Measurements from ENCODE around the gene KRT83. TPM values are rescaled to one million over a fixed set of nuclear protein-coding genes. Genes with fewer than 3 reads are reported as not detected.

Gene KRT83
- not detected for total RNA-seq

- no peak for DNase-seq
Observed at GRCh38 chr12:52320784-52321400, at the start of gene KRT83. Gene KRT83, minus strand, starts transcription at chr12:52321398. Its CDS starts 63 bp downstream, at chr12:52321335.

- no peak for DNase-seq
Observed at GRCh38 chr12:52369809-52370208, 48.6 kb upstream of the KRT83 start.

GRCh38 chr12:52369211-52369610 lies 48.0 kb upstream of the KRT83 start:
- no peak for DNase-seq

- no peak for DNase-seq
Observed at GRCh38 chr12:52368508-52368907, 47.3 kb upstream of the KRT83 start.

- DNase-seq: no peak
Observed at GRCh38 chr12:52367876-52368275, 46.7 kb upstream of the KRT83 start.

- DNase-seq: no peak
Observed at GRCh38 chr12:52366738-52367485, 45.7 kb upstream of the KRT83 start, which contains the start of gene KRT85. Gene KRT85, minus strand, starts transcription at chr12:52367481. Its CDS starts 76 bp downstream, at chr12:52367405.

GRCh38 chr12:52364901-52365489 lies 43.8 kb upstream of the KRT83 start:
- no peak for DNase-seq

GRCh38 chr12:52364061-52364460 lies 42.9 kb upstream of the KRT83 start:
- DNase-seq: no peak

GRCh38 chr12:52363111-52363679 lies 42.0 kb upstream of the KRT83 start:
- no peak for DNase-seq

- no peak for DNase-seq
Observed at GRCh38 chr12:52362118-52362726, 41.0 kb upstream of the KRT83 start.

- DNase-seq: no peak
Observed at GRCh38 chr12:52361553-52361952, 40.4 kb upstream of the KRT83 start.

- DNase-seq: no peak
Observed at GRCh38 chr12:52360663-52361271, 39.6 kb upstream of the KRT83 start.

GRCh38 chr12:52360106-52360662 lies 39.0 kb upstream of the KRT83 start:
- DNase-seq: no peak

- DNase-seq: no peak
Observed at GRCh38 chr12:52359621-52360061, 38.4 kb upstream of the KRT83 start.

GRCh38 chr12:52358575-52359350 lies 37.6 kb upstream of the KRT83 start:
- DNase-seq: no peak

GRCh38 chr12:52356762-52357580 lies 35.8 kb upstream of the KRT83 start:
- no peak for DNase-seq

GRCh38 chr12:52356031-52356761 lies 35.0 kb upstream of the KRT83 start:
- DNase-seq: no peak

GRCh38 chr12:52355176-52355575 lies 34.0 kb upstream of the KRT83 start:
- no peak for DNase-seq

- no peak for DNase-seq
Observed at GRCh38 chr12:52354200-52354599, 33.0 kb upstream of the KRT83 start.

- no peak for DNase-seq
Observed at GRCh38 chr12:52353766-52354165, 32.6 kb upstream of the KRT83 start.
